MG63 (cell line): ENCODE data around the gene CDIP1. TPM values are rescaled to one million over a fixed set of nuclear protein-coding genes. Genes with fewer than 3 reads are reported as not detected.
A peak's percentile ranks its signal among the peaks of the same experiment; 100 is the strongest.
"Not testable (repeated sequence)": the region's sequence is repeated elsewhere in the genome, so short reads cannot be mapped to it uniquely, and the experiment has no call there.

Source experiments
- DNase-seq: peaks from one replicate; pipeline ENCODE4 v3.0.0-alpha.2; 2020
- H3K27me3 ChIP-seq: fragments of 250-450 bp; sonication (Bioruptor Pico); 2 replicates; pipeline ENCODE4 v1.5.1; 2020; ENCODE audit warnings: mild to moderate bottlenecking, moderate library complexity
- H3K36me3 ChIP-seq: fragments of 250-450 bp; sonication (Bioruptor Pico); 2 replicates; pipeline ENCODE4 v1.5.1; 2020; ENCODE audit warnings: mild to moderate bottlenecking, moderate library complexity
- H3K4me3 ChIP-seq: fragments of 250-450 bp; sonication (Bioruptor Pico); 2 replicates; pipeline ENCODE4 v1.5.1; 2020; ENCODE audit warnings: mild to moderate bottlenecking, moderate library complexity
- H3K9me3 ChIP-seq: fragments of 250-450 bp; sonication (Bioruptor Pico); 2 replicates; pipeline ENCODE4 v1.5.1; 2020; ENCODE audit warnings: mild to moderate bottlenecking, moderate library complexity
- total RNA-seq: library from RNA; depleted of rRNA; stranded (reverse); fragments of >200 nt; shearing (Covaris generic); gene quantifications from 2 replicates; pipeline ENCODE4 v1.2.3, GENCODE V29; 2014; ENCODE audit warnings: low replicate concordance; rRNA removed

Gene CDIP1
- 4.0 and 8.8 TPM in 2 replicates for total RNA-seq

DNA sequence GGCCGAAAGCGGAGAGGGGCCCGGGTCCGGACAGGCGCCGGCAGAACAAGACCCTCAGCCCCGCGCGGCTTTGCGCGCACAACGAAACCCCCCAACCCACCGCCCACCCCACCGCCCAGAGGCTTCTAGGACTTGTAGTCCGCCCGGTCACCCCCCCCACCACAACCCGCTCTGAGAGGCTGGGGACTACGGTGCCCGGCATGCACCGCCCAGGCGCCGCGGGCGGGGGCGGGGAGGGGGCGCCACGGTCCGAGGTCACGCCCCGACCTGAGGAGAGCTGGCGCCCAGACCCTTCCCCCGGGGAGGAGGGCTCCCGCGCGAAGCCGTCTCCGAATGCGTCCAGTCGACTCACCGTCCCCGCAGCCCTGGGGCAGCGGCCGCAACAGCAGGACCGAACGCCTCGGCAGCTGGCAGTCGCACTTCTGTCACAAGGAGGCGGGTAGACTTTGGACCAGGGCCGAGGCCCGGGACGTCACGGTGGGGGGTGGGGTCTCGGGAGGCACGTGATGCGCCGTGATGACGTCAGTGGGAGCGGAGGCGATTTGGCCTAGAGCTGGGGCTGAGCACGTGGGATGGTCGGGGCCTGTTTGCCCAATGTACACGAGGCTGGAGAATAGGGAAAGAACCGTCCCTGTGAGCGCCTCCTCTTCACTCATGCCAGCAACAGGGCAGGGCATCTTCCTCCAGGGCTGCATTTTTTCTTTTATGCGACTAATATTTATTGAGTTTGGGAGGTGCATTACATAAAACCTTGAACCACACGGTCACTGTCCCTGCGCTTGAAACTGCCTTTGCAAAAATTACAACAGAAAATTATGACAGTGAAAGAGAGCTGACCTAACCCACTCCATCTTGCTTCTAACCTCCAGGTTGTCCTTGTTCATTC is at the start of gene CDIP1:
Gene CDIP1 (minus strand): TSS at position 424 of the 886 bp plus-strand sequence. CDS start 24,643 bp downstream, outside the sequence.
- peak; percentile 91 for DNase-seq
- Histone ChIP-seq H3K27me3 (no peaks in the 10 kb centered on the region), H3K36me3 (no peaks in the 10 kb centered on the region), H3K9me3 (peaks cover 20% of the 10 kb centered on the region), H3K4me3 (peak within 1 kb of the TSS; percentile 64)

GRCh38 chr16:4586291-4586690 is 47.7 kb upstream of the CDIP1 start:
- no peak overlapping the region for H3K4me3 ChIP-seq
- no peaks in the 10 kb centered on the region for H3K36me3 ChIP-seq
- peaks cover 2% of the 10 kb centered on the region; the same call in 1 of the 2 replicates for H3K9me3 ChIP-seq
- DNase-seq: no peak
- H3K27me3 ChIP-seq: peaks cover 10% of the 10 kb centered on the region; the same call in 1 of the 2 replicates

- H3K9me3 ChIP-seq: peaks cover 2% of the 10 kb centered on the region; the same call in 1 of the 2 replicates
- DNase-seq: no peak
- no peak overlapping the region for H3K4me3 ChIP-seq
- no peaks in the 10 kb centered on the region for H3K36me3 ChIP-seq
- H3K27me3 ChIP-seq: peaks cover 10% of the 10 kb centered on the region; the same call in 1 of the 2 replicates
These were observed 45.3 kb upstream of the CDIP1 start for GRCh38 chr16:4583906-4584305.

DNA sequence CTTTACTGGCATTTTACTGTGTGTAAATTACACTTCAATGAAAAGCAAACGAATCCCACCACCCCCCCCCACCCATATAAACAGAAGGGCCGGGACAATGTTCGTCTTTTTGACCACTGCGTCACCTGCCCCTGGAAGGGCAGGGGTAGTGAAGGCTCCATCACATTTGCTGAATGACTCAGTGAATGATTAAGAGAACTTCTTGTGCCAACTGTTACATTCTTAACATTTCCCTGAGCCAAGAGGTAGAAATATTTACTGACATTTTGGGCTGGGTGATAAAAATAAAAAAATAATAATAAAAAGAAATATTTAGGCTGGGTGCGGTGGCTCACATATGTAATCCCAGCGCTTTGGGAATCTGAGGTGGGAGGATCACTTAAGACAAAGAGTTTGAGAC is 41.7 kb upstream of the CDIP1 start:
- Histone ChIP-seq H3K27me3 (no peaks in the 10 kb centered on the region), H3K36me3 (no peaks in the 10 kb centered on the region), H3K9me3 (no peaks in the 10 kb centered on the region), H3K4me3 (no peak overlapping the region)
- no peak for DNase-seq

DNA sequence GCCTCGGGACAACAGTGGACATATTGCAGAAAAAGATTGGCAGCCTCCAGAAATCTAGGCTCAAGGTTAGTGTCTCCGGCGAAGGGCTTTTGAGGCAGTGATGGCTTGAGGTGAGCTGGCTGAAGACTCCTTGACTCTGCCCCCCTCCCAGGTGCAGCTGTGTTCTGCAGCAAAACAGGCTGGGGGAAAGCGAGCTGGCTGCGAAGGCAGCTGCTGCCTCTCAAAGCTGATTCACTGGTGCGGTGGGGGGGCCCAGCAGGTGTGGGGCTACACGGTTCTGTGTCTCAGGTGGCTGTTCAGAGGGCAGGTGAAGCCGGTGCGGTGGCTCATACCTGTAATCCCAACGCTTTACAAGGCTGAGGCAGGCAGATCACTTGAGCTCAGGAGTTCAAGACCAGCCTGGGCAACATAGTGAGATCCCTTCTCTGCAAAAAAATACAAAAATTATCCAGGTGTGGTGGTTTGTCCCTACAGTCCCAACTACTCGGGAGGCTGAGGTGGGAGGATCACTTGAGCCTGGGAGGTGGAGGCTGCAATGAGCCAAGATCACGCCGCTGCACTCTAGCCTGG is 40.5 kb upstream of the CDIP1 start:
- H3K9me3 ChIP-seq: no peaks in the 10 kb centered on the region
- no peaks in the 10 kb centered on the region for H3K36me3 ChIP-seq
- no peak for DNase-seq
- H3K27me3 ChIP-seq: no peaks in the 10 kb centered on the region
- no peak overlapping the region for H3K4me3 ChIP-seq

DNA sequence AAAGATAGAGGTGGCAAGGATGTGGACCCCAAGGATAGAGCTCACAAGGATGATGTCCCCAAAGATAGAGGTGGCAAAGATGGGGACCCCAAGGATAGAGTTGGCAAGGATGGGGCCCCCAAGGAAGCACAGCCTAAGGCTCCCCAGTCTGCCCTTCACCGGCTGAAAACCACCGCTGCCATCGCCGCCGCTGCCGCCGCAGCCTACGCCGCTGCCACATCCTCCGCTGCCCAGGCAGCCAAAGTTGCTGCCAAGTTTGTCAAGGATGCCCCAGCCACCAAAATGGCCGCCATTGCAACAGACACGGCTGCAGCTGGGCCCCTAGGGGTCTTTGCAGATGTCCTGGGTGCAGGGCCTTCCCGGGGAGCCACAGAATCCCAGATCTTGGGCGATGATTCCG is 37.4 kb upstream of the CDIP1 start:
- H3K36me3 ChIP-seq: no peaks in the 10 kb centered on the region
- no peak for DNase-seq
- no peak overlapping the region for H3K4me3 ChIP-seq
- no peaks in the 10 kb centered on the region for H3K9me3 ChIP-seq
- H3K27me3 ChIP-seq: no peaks in the 10 kb centered on the region

DNA sequence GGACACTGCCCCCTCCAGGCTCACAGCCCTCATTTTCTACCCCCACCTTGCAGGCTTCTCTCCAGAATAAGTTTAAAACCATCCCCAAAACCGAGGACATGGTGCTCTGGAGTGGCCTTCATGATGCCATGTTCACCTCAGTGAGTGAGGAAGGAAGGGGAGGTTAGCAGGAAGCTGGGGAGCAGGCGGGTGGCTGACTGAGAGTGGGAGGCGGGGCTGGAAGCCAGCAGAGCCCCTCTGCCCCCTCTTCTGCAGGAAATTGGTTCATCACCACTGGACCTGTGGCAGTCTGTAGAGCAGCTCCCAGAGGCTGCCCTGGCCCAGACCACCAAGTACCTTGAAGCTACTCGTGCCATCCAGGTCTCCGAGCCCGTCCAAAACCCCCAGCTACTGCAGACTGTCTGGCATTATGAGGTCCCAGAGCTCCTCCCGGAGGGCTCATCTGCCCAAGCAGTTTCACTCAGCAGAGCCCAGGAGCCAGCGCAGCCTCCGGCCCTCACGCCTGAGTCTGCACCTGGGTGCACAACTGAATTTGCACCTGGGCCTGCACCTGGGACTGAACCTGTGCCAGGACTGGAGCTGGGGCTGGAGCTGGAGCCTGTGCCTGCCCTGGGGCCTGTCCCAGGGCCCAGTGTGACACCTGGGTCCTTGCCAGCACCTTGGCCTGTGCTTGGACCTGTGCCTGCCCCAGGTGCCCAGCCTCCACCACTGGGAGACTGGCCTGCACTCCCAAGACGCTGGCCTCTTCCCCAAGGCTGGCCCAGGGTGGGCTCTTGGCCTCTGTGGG is 36.5 kb upstream of the CDIP1 start:
- Histone ChIP-seq H3K9me3 (no peaks in the 10 kb centered on the region), H3K4me3 (no peak overlapping the region), H3K27me3 (no peaks in the 10 kb centered on the region), H3K36me3 (no peaks in the 10 kb centered on the region)
- DNase-seq: no peak

DNA sequence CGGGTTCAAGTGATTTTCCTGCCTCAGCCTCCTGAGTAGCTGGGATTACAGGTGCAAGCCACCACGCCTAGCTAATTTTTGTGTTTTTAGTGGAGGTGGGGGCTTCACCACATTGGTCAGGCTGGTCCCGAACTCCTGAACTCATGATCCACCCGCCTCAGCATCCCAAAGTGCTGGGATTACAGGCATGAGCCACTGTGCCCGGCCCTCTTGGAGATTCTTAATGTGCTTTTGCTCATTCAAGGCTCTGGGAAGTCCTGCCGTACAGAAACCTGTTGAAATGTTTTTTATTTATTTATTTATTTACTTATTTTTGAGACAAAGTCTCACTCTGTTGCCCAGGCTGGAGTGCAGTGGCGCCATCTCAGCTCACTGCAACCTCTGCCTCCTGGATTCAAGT is 35.4 kb upstream of the CDIP1 start:
- H3K36me3 ChIP-seq, H3K27me3 ChIP-seq, H3K4me3 ChIP-seq, H3K9me3 ChIP-seq, DNase-seq: not testable (repeated sequence)

- Histone ChIP-seq H3K4me3 (no peak overlapping the region), H3K36me3 (no peaks in the 10 kb centered on the region), H3K9me3 (no peaks in the 10 kb centered on the region), H3K27me3 (no peaks in the 10 kb centered on the region)
- DNase-seq: no peak
These were observed 34.1 kb upstream of the CDIP1 start for GRCh38 chr16:4572715-4573114.

DNA sequence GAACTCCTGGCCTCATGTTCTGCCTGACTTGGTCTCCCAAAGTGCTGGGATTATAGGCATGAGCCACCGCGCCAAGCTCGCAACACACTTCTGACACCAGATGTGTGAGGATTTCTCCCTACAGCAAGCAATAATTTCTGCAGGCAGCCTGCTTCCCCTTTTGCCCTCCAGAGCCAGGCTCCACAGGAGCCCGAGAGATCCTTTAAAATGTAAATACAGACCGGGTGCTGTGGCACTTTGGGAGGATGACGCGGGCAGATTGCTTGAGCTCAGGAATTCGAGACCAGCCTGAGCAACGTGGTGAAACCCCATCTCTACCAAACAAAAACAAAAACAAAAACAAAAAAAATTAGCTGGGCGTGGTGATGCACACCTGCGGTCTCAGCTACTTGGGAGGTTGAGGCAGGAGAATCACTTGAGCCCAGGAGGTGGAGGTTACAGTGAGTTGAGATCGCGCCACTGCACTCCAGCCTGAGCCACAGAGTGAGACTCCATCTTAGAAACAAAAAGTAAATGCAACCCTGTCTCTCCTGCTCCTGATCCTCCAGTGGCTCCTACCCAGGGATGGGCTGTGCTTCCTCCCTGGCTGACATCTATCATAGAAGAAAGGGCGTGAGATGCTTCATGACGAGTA is 32.2 kb upstream of the CDIP1 start:
- no peak for DNase-seq
- H3K4me3 ChIP-seq: no peak overlapping the region
- no peaks in the 10 kb centered on the region for H3K27me3 ChIP-seq
- H3K9me3 ChIP-seq: no peaks in the 10 kb centered on the region
- no peaks in the 10 kb centered on the region for H3K36me3 ChIP-seq

DNA sequence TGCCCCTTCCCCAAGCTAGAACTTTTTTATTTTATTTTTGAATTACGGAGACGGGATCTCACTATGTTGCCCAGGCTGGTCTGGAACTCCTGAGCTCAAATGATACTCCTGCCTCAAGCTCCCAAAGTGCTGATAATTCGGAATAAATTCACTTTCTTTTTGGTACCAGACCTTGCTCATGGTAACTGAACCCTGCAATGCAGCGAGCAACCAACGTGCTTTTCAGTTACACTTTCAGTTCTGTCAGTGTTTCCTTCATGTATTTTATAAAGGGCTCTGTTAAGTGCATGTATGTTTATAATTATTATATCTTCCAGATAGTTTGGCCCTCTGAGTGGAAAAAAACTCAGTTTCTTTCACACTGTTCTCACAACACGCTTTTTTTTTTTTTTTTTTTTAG is 31.5 kb upstream of the CDIP1 start:
- no peaks in the 10 kb centered on the region for H3K9me3 ChIP-seq
- H3K27me3 ChIP-seq: no peaks in the 10 kb centered on the region
- no peak for DNase-seq

GRCh38 chr16:4566144-4566543 is 27.6 kb upstream of the CDIP1 start:
- Histone ChIP-seq H3K4me3 (no peak overlapping the region), H3K36me3 (no peaks in the 10 kb centered on the region), H3K27me3 (no peaks in the 10 kb centered on the region), H3K9me3 (no peaks in the 10 kb centered on the region)
- DNase-seq: no peak

More for the DNA sequence above, 31.5 kb upstream of the CDIP1 start:
- no peaks in the 10 kb centered on the region for H3K36me3 ChIP-seq
- H3K4me3 ChIP-seq: no peak overlapping the region

DNA sequence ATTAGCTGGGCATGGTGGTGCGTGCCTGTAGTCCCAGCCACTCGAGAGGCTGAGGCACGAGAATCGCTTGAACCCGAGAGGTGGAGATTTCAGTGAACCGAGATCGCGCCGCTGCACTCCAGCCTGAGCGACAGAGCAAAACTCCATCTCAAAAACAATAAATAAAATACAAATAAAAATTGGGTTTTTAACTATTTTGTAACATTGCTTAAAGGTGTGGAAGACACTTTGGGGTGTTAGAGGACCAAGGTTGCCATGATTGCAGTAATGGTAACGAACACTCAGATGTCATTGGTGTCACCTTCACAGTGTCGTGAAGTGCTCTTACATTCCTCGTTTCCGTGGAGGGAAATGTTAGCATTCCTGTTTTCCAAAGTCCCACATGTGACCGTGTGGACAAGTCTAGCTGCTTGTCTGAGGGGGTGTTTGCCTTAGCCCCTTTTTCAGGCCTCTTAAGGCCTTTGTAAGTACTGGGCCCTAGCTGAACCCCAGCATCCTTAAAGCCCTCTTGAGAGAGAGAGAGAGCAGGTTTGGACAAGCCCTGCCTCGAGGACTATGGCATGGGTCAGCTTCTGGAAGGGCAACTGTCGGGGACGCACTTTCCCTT is 26.2 kb upstream of the CDIP1 start:
- no peak for DNase-seq
- no peaks in the 10 kb centered on the region for H3K36me3 ChIP-seq
- H3K9me3 ChIP-seq: no peaks in the 10 kb centered on the region
- no peak overlapping the region for H3K4me3 ChIP-seq
- H3K27me3 ChIP-seq: no peaks in the 10 kb centered on the region

DNA sequence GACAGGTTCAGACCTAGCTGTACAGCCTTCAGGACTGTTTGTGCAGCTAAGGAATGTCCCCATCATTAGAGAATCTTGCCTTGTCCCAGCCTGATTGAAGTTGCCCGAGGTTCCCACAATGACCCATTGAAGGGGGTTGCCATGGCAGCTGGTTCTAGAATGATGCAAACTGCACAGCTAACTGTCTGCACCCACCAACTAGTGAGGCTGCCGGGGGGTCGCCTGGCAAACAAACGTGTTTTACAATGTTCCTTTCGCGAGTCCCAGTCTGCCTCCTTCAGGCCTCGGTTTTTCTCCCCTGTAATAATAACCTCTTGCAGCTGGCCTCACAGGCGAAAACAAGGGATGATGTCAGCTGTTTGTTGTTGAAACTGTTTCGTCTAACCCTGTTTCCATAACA is 23.0 kb upstream of the CDIP1 start:
- Histone ChIP-seq H3K9me3 (no peaks in the 10 kb centered on the region), H3K36me3 (no peaks in the 10 kb centered on the region), H3K27me3 (no peaks in the 10 kb centered on the region), H3K4me3 (no peak overlapping the region)
- no peak for DNase-seq

GRCh38 chr16:4557973-4558372 is 19.4 kb upstream of the CDIP1 start:
- no peak overlapping the region for H3K4me3 ChIP-seq
- H3K36me3 ChIP-seq: no peaks in the 10 kb centered on the region
- H3K9me3 ChIP-seq: no peaks in the 10 kb centered on the region
- peaks cover 7% of the 10 kb centered on the region for H3K27me3 ChIP-seq
- DNase-seq: no peak

- Histone ChIP-seq H3K4me3 (no peak overlapping the region), H3K9me3 (no peaks in the 10 kb centered on the region), H3K27me3 (peaks cover 11% of the 10 kb centered on the region), H3K36me3 (no peaks in the 10 kb centered on the region)
- DNase-seq: no peak
These were observed 18.0 kb upstream of the CDIP1 start for GRCh38 chr16:4556580-4556979.
